Caco-2 (cell line): ENCODE results near the gene PTPN7. TPM values are rescaled to one million over a fixed set of nuclear protein-coding genes. Genes with fewer than 3 reads are reported as not detected.

Source experiments
- BruUV-seq: library from RNA; stranded (reverse); fragments of 400-500 nt; replicated peaks from 2 replicates; lab custom pipeline; 2021; lab: Mats Ljungman, UMichigan
- CTCF ChIA-PET: fragments of 300-600 bp; sonication (Branson Sonifier 250); formaldehyde crosslinking; loops from one replicate; lab custom pipeline; 2022; ENCODE audit warnings: antibody characterized with exemption; lab: Charles Lee
- POLR2A ChIA-PET: fragments of 300-600 bp; sonication (Branson Sonifier 250); formaldehyde crosslinking; loops from one replicate; lab custom pipeline; 2022; ENCODE audit warnings: antibody characterized with exemption; lab: Charles Lee
- DNase-seq, 2 experiments: peaks; one replicate each; pipeline versions ENCODE4 v3.0.0 to v3.0.0-alpha.2; 2020 to 2022
- H3K27me3 ChIP-seq: replicated peaks from 2 replicates; pipeline ENCODE4 v1.6.0; 2011; ENCODE audit warnings: low read length; ENCODE audit not compliant: control insufficient read depth, insufficient read depth
- H3K36me3 ChIP-seq: 2 replicates; pipeline ENCODE4 v1.5.1; 2011; ENCODE audit warnings: low read length; ENCODE audit not compliant: control insufficient read depth, insufficient read depth
- H3K4me1 ChIP-seq: fragments of 250-450 bp; sonication (Bioruptor Pico); 2 replicates; pipeline ENCODE4 v1.5.1; 2020; ENCODE audit warnings: mild to moderate bottlenecking
- H3K4me3 ChIP-seq: 2 replicates; pipeline ENCODE4 v1.5.1; 2011; ENCODE audit warnings: low read depth, mild to moderate bottlenecking, control low read depth, low read length
- H3K9me3 ChIP-seq: fragments of 250-450 bp; sonication (Bioruptor Pico); 2 replicates; pipeline ENCODE4 v1.5.1; 2020; ENCODE audit warnings: mild to moderate bottlenecking, moderate library complexity
- H3K27ac Mint-ChIP-seq: one replicate; pipeline ENCODE4 v1.8.0; 2022; ENCODE audit warnings: mixed read lengths; ENCODE audit not compliant: unreplicated experiment
- H3K27me3 Mint-ChIP-seq: one replicate; pipeline ENCODE4 v1.8.0; 2022; ENCODE audit warnings: mixed read lengths; ENCODE audit not compliant: insufficient read depth, unreplicated experiment
- H3K36me3 Mint-ChIP-seq: one replicate; pipeline ENCODE4 v1.8.0; 2022; ENCODE audit warnings: mild to moderate bottlenecking, mixed read lengths; ENCODE audit not compliant: insufficient read depth, unreplicated experiment
- H3K4me1 Mint-ChIP-seq: one replicate; pipeline ENCODE4 v1.8.0; 2022; ENCODE audit warnings: low read depth, mixed read lengths; ENCODE audit not compliant: unreplicated experiment
- H3K4me3 Mint-ChIP-seq: one replicate; pipeline ENCODE4 v1.8.0; 2022; ENCODE audit warnings: mild to moderate bottlenecking, moderate library complexity, mixed read lengths; ENCODE audit not compliant: unreplicated experiment
- H3K9me3 Mint-ChIP-seq: one replicate; pipeline ENCODE4 v1.8.0; 2022; ENCODE audit warnings: mixed read lengths; ENCODE audit not compliant: unreplicated experiment
- intact Hi-C: fragments of 100-400 bp; cut with micrococcal nuclease; formaldehyde crosslinking; loops from one replicate; pipeline ENCODE4 v1.10.0; 2022; ENCODE audit not compliant: unreplicated experiment
- total RNA-seq: library from RNA; stranded (reverse); gene quantifications from 2 replicates; pipeline ENCODE4 v1.2.3, GENCODE V29; 2022
- TF ChIP-seq, protein P1 (sequence below), 2 experiments: fragments of 200-600 bp in 1 of 2; IDR thresholded peaks; 1 replicate in 1 of 2; 2 replicates in 1 of 2; pipeline versions ENCODE4 v1.5.1 to v1.8.0; 2011 to 2022; ENCODE audit warnings: antibody characterized with exemption in 1 of 2, control low read depth in 1 of 2, inconsistent platforms in 1 of 2, low read depth in 1 of 2, low read length in 1 of 2, mild to moderate bottlenecking in 1 of 2, moderate library complexity in 1 of 2; ENCODE audit not compliant: insufficient read depth in 1 of 2, severe bottlenecking in 1 of 2, unreplicated experiment in 1 of 2

Gene PTPN7
- total RNA-seq, 1 experiment from 2014 or later, result not detected

DNA sequence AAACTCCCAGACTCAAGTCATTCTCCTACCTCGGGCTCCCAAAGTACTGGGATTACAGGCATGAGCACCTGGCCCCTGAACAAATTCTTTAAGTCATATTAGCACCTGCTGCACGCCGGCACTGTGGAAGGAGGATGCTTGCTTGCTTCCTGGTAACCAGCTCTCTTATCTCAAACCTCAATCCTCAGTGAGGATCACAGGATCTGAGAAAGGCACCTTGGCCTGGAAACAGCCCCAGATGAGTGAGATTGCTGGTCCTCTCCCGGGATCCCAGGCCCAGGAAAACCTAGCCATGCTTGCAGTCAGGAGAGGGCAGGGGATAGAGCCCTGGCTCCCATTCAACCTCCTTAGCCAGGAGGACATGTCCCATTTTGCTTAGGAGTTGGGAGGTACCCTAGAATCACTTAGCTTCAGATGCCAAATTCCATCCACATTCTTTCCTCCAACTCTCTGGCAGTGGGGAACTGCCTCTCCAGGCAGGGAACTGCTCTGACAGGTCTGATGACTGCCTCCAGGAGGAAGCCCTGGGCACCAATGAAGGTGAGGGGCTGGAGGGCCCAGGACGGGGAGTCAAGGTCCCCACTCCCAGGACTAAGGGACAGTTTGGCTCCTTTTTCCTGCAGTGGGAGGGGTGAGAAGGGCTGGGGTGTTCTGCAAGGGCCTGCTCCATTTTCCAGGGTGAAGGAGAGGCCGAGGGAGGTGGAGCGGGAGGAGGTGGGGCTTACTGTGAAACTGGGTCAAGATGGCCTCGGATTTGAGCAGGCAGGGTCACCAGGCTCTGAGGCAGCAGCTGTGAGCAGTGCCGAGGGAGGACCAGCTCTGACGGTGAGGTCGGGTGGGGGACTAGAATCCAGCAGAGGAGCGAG lies 28.2 kb downstream of the PTPN7 start:
- H3K4me1 Mint-ChIP-seq, result no peaks in the 10 kb centered on the region
- ChIA-PET CTCF (interaction anchor here (0.5 to 1.4 kb wide), 8 partner anchors 10 to 236 kb away, joined by 3 to 10 read pairs (median 4); partner anchors contain the start of gene GPR37L1), POLR2A (interaction anchor here (0.6 to 1.3 kb wide), 2 partner anchors 10 to 122 kb away, joined by 6 to 9 read pairs; partner anchors contain the start of gene ELF3)
- no peaks in the 10 kb centered on the region for H3K9me3 Mint-ChIP-seq
- no peak overlapping the region for H3K4me3 Mint-ChIP-seq
- H3K4me1 ChIP-seq, result peaks cover 21% of the 10 kb centered on the region
- H3K9me3 ChIP-seq, result no peaks in the 10 kb centered on the region
- H3K36me3 ChIP-seq, result peaks cover 3% of the 10 kb centered on the region; the same call in 1 of the 2 replicates
- no peaks in the 10 kb centered on the region for H3K27me3 Mint-ChIP-seq
- peak; percentile 45 to 52 for DNase-seq
- H3K4me3 ChIP-seq, result no peak overlapping the region
- TF ChIP-seq, protein P1, sequence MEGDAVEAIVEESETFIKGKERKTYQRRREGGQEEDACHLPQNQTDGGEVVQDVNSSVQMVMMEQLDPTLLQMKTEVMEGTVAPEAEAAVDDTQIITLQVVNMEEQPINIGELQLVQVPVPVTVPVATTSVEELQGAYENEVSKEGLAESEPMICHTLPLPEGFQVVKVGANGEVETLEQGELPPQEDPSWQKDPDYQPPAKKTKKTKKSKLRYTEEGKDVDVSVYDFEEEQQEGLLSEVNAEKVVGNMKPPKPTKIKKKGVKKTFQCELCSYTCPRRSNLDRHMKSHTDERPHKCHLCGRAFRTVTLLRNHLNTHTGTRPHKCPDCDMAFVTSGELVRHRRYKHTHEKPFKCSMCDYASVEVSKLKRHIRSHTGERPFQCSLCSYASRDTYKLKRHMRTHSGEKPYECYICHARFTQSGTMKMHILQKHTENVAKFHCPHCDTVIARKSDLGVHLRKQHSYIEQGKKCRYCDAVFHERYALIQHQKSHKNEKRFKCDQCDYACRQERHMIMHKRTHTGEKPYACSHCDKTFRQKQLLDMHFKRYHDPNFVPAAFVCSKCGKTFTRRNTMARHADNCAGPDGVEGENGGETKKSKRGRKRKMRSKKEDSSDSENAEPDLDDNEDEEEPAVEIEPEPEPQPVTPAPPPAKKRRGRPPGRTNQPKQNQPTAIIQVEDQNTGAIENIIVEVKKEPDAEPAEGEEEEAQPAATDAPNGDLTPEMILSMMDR (IDR thresholded peaks at IDR 0.05; ENCODE audit: insufficient read depth in 1 of 2, low read depth in 1 of 2, low read length in 1 of 2, severe bottlenecking in 1 of 2, unreplicated experiment in 1 of 2), result no peak
- peaks cover 17% of the 10 kb centered on the region for H3K36me3 Mint-ChIP-seq
- intact Hi-C loops, result loop anchor here (1.0 kb wide), 1 partner anchor 10 kb away; the partner anchor contains the start of gene GPR37L1
- peak overlapping the region; percentile 78 for H3K27ac Mint-ChIP-seq
- BruUV-seq, result no TSS peak
- no peaks in the 10 kb centered on the region for H3K27me3 ChIP-seq

DNA sequence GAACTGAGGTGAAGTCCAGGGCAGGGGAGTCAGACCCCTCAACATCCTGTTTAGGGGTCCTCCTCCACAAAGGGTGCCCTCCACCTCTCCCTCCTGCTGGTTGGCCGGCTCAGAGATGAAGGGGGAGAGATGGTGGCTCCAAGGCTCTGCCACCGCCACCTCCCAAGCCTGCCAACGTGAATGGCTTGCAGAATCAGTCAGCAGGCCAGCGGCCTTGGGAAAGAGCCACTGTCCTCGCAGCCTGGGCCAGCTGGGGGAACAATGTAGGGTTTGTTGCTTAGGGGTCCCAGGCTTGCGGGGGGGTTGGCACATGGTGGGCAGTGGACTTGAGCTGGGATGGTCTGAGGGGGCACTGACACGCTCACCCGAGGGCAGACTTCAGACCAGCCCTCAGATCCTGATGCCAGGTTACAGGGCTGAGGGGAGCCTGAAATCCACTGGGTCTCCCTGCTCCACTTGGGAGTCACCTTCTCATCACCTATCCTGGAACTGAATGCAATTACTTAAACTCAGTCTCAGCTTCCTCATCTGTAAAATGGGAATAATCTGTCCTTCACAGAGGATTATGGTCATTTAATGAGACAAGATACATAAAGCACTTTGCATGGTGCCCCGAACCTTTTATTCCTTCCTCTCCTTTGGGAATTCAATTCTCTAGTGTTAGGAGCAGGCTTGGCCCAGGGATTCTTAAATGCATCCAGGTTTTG lies 29.4 kb downstream of the PTPN7 start:
- Histone ChIP-seq H3K4me3 (no peak overlapping the region), H3K4me1 (peaks cover 21% of the 10 kb centered on the region), H3K36me3 (peaks cover 3% of the 10 kb centered on the region; the same call in 1 of the 2 replicates), H3K27me3 (no peaks in the 10 kb centered on the region), H3K9me3 (no peaks in the 10 kb centered on the region)
- POLR2A ChIA-PET, result interaction anchor here (0.7 kb wide), 1 partner anchor 121 kb away, joined by 4 read pairs; the partner anchor contains the start of gene ELF3
- Mint-ChIP-seq H3K27ac (no peak overlapping the region), H3K27me3 (no peaks in the 10 kb centered on the region), H3K9me3 (no peaks in the 10 kb centered on the region), H3K4me1 (no peaks in the 10 kb centered on the region), H3K36me3 (peaks cover 17% of the 10 kb centered on the region), H3K4me3 (no peak overlapping the region)
- CTCF ChIA-PET, result interaction anchor here (0.8 to 1.3 kb wide), 2 partner anchors 128 to 131 kb away, joined by 3 read pairs; no protein-coding TSS in a partner anchor
- TF ChIP-seq, protein P1 (IDR thresholded peaks at IDR 0.05; ENCODE audit: insufficient read depth in 1 of 2, low read depth in 1 of 2, low read length in 1 of 2, severe bottlenecking in 1 of 2, unreplicated experiment in 1 of 2), result no peak
- BruUV-seq, result no TSS peak
- DNase-seq, result no peak
- intact Hi-C loops, result no loop called here

DNA sequence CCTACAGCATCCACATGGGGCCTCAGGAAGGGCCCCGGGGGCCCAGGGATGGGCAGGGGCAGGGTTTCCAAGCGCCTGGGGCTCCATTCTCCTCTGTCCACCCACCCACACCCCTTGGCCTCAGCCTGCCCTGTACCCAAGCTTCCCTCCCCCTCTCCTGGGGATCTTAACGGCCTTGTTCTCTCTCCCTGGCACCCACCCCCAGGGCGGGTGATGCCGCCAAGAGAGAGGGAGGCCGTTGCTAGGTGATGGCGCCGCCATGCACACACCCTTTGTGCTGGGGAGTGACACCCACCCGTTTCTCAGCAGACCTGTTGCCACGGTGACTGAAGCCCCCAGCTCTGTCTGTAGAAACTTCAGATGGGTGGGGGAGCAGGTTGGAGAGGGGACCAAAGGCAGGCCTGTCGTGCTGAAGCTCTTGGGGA lies 30.1 kb downstream of the PTPN7 start:
- CTCF ChIA-PET, result no interaction called here
- intact Hi-C loops, result no loop called here
- no peaks in the 10 kb centered on the region for H3K4me1 Mint-ChIP-seq
- H3K4me3 Mint-ChIP-seq, result no peak overlapping the region
- DNase-seq, result no peak
- TF ChIP-seq, protein P1 (IDR thresholded peaks at IDR 0.05; ENCODE audit: insufficient read depth in 1 of 2, low read depth in 1 of 2, low read length in 1 of 2, severe bottlenecking in 1 of 2, unreplicated experiment in 1 of 2), result no peak
- no peak overlapping the region for H3K4me3 ChIP-seq
- H3K36me3 ChIP-seq, result peaks cover 3% of the 10 kb centered on the region; the same call in 1 of the 2 replicates
- H3K27me3 Mint-ChIP-seq, result no peaks in the 10 kb centered on the region
- H3K27me3 ChIP-seq, result no peaks in the 10 kb centered on the region
- H3K9me3 ChIP-seq, result no peaks in the 10 kb centered on the region
- POLR2A ChIA-PET, result interaction anchor here (0.7 kb wide), 1 partner anchor 120 kb away, joined by 4 read pairs; the partner anchor contains the start of gene ELF3
- no peaks in the 10 kb centered on the region for H3K9me3 Mint-ChIP-seq
- H3K36me3 Mint-ChIP-seq, result peaks cover 17% of the 10 kb centered on the region
- no TSS peak for BruUV-seq
- H3K27ac Mint-ChIP-seq, result no peak overlapping the region
- peaks cover 21% of the 10 kb centered on the region for H3K4me1 ChIP-seq
